KBM-7 (cell line): ENCODE results near the gene LRIG1.

Experiments used
- DNase-seq: peaks from one replicate; pipeline ENCODE4 v3.0.0-alpha.2; 2015
- in situ Hi-C: fragments of 300-500 bp; cut with MboI; formaldehyde crosslinking; loops from 2 replicates; pipeline ENCODE4 v1.14.3; 2020; ENCODE audit warnings: low sequenced_read_pairs, low pct_unique_long_range_greater_than_20kb, mixed read lengths

LRIG1 gene

DNA sequence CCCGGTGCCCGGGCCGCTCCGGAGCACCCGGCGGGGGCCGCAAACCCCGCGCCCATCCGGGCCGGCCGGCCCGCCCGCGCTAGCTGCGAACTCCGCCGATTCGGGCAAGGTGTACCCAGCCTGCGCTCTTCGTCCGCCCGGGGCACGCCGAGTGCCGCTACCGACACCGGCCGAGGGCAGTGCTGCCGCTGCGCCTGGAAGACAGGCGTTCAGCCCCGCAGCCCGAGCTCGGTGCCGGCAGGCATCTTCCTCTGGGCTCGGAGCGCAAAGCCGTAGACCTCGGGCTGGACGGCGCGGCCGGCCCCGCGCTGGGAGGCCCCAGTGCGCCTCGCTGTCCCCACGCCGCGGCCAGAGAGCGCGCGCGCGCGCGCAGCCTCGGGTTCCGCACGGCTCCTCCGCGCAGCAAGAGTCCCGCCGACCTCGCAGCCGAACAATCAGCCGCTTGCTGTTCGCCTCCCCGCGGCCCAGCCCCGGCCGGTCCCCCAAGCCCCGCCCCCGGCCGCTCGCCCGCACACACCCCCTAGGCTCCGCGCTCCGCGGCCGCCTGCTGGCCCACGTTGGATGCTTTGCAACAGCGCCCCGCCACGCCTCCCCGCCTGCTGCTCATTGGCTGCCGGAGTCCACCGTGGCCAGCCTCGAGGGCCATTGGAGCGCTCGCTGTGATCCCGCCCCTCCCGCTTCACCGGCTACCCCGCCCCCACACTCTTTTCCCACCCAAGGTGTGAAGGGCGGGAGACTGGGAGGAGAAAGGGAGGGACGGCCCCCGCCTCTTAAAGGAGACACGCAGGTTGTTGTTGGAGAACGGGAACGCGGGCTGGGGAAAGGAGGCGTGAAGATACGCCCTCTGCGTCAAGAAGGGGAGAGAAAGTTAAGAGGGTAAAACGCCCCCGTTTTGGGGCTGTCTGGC, at the start of gene LRIG1:
TSS of gene LRIG1 (minus strand) at position 447 of the 907 bp plus-strand sequence. CDS start 615 bp downstream, outside the sequence.
- in situ Hi-C loops, result loop anchor here (25.0 kb wide), 1 partner anchor 89 kb away; no protein-coding TSS in a partner anchor
- DNase-seq, result peak; percentile 95

DNA sequence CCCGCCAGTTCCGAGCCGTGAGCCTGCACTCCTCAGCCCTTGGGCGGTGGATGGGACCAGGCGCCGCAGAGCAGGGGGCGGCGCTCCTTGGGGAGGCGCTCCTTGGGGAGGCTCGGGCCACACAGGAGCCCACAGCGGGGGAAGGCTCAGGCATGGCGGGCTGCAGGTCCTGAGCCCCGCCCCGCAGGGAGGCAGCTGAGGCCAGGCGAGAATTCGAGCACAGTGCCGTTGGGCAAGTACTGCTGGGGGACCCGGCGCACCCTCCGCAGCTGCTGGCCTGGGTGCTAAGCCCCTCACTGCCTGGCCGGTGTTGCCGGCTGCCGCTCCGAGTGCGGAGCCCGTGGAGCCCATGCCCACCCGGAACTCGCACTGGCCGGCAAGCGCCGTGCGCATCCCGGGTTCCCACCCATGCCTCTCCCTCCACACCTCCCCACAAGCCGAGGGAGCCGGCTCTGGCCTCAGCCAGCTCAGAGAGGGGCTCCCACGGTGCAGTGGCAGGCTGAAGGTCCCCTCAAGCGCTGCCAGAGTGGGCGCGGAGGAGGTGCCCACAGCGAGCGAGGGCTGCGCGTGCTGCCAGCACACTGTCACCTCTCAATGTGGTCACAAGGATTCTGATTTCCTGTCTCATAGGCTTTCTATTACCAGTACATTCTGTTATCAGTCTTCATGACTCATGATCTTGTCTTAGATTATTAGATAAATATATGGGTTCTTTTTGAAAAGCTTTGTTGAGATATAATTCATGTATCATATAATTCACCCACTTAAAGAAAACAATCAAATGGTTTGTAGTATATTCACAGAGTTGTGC, 44.0 kb upstream of the LRIG1 start:
- DNase-seq, result no peak
- in situ Hi-C loops, result no loop called here

DNA sequence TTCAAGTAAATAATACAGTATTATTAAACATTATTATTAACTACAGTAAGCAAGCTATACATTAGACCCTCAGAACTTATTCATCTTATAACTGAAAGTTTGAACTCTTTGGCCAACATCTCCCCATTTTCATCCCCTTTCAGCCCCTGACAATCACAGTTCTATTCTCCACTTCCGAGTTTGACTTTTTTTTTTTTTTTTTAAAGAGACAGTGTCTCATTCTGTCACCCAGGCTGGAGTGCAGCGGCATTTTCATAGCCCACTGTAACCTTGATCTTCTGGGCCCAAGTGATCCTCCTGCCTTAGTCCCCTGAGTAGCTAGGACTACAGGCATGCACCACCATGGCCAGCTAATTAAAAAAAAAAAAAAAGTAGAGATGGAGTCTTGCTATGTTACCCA, 41.3 kb upstream of the LRIG1 start:
- in situ Hi-C loops, result no loop called here
- no peak for DNase-seq

DNA sequence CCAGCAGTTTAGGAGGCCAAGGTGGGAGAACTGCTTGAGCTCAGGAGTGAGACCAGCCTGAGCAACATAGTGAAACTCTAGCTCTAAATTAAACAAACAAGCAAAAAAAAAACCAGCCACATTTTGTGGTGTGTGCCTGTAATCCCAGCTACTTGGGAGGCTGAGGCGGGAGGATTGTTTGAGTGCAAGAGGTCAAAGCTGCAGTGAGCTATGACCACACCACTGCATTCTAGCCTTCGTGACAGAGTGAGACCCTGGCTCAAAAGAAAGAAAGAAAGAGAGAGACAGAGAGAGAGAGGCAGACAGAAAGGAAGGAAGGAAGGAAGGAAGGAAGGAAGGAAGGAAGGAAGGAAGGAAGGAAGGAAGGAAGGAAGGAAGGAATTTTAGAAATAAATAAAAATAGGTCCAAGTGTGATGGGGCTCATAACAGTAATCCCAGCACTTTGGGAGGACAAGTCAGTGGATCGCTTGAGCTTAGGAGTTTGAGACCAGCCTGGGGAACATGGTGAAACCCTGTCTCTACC, 38.7 kb upstream of the LRIG1 start:
- in situ Hi-C loops, result no loop called here

GRCh38 chr3:66538390-66538789, 37.6 kb upstream of the LRIG1 start:
- in situ Hi-C loops, result no loop called here

More for the DNA sequence above, 38.7 kb upstream of the LRIG1 start:
- no peak for DNase-seq

GRCh38 chr3:66537735-66538134, 36.9 kb upstream of the LRIG1 start:
- in situ Hi-C loops, result no loop called here
- DNase-seq, result no peak

More at GRCh38 chr3:66538390-66538789, 37.6 kb upstream of the LRIG1 start:
- no peak for DNase-seq

- DNase-seq, result no peak
- in situ Hi-C loops, result no loop called here
Measured at GRCh38 chr3:66536791-66537190, 36.0 kb upstream of the LRIG1 start.

- in situ Hi-C loops, result no loop called here
- no peak for DNase-seq
Measured at GRCh38 chr3:66534304-66534845, 33.6 kb upstream of the LRIG1 start.

- in situ Hi-C loops, result no loop called here
- DNase-seq, result no peak
Measured at GRCh38 chr3:66532613-66533012, 31.8 kb upstream of the LRIG1 start.

DNA sequence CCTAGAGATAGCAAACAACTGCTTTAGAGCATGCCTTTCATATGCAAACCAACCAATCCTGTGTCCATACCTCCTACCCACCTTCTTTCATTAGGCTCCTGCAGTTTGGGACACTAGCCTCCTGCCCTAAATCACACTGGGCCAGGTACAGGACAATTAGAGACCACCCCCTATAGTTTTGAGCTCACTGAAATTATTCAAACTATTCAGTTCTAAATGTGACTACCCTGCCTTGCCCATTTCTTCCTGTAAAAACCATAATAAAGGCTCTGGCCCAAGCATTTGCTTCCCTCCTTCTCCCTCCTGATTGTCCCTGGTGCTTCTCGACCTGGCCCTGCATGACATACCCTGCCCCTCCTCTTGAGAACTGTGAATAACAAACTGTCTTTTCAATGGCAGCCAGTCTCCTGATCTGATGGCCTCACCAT, 31.4 kb upstream of the LRIG1 start:
- DNase-seq, result no peak
- in situ Hi-C loops, result no loop called here

DNA sequence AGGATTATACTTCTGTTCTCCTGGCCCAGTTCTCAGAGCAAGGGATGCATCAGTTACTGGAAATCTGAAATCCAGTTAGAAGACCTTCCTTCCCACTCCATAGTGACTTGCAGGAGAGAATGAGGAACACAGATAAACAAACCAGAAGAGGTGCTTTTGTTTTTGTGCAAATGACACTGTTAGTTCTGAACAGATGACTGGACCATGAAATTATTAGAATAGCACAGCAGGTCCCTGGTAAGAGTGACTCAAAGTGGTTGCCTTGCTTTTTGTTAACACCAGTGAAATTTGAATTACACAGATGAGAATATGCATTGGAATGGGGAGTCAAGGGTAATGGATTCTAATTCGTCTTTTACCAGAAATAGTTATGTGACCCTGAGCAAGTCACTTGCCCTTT, 30.4 kb upstream of the LRIG1 start:
- no peak for DNase-seq
- in situ Hi-C loops, result no loop called here

DNA sequence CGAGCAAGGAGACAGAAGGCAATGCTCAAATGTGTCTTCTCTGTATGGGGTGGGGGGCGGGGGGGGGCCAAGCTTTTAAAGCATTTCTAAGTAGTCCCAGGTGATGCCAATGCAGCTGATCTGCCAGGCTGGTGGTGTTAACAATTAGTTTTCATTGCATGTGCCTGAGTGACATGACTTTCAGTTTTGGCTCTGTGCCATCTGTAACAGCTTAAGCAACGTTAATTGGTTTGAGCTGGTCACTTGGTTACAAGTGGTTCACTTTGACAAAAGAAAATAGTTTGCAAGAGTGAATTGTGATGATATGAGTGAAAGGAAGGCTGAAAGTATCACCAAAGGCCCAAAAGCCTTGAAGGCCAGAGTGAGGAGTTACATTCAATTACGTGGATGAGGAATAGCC, 26.4 kb upstream of the LRIG1 start:
- in situ Hi-C loops, result no loop called here
- no peak for DNase-seq

DNA sequence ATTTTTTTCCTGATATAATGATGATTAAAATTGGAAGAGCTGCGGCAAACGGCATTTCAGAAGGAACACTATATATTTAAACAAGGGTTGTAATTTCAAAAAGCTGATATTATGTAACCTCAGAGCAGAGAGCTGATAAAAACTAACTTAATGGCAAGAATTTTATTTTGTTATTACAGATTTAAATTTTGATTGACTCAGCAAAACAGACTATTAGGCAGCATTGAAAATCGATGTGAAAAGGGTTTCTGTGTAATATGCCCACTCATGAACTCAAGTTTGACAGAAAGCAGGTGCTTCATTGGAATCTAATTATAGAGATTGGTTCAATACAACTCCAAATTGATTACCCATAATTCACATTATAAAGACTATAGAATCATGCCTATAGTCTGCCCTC, 24.9 kb upstream of the LRIG1 start:
- in situ Hi-C loops, result no loop called here
- DNase-seq, result no peak

GRCh38 chr3:66520724-66521123, 19.9 kb upstream of the LRIG1 start:
- DNase-seq, result no peak
- in situ Hi-C loops, result loop anchor here (25.0 kb wide), 1 partner anchor 108 kb away; no protein-coding TSS in a partner anchor

DNA sequence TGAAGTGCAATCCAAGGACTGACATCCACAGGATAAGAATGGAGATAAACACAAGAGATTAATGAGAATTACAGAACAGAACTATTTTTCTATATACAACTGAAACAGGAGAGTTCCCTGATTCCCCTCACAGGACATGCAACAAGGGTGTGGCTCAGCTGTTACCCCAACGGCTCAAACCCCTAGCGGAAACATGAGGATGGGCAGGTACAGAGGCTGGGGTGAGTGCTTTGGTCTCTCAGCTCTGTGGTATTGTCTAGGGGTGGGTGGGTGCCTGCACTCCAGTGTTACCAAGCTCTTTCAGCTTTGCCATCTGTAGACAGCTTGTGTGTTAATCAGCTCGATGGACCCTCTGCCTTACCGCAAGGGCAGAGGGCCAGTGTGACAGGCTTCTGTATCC, 17.8 kb upstream of the LRIG1 start:
- in situ Hi-C loops, result loop anchor here (25.0 kb wide), 1 partner anchor 106 kb away; no protein-coding TSS in a partner anchor
- DNase-seq, result no peak

GRCh38 chr3:66518126-66518525, 17.3 kb upstream of the LRIG1 start:
- in situ Hi-C loops, result loop anchor here (25.0 kb wide), 1 partner anchor 106 kb away; no protein-coding TSS in a partner anchor
- DNase-seq, result no peak

DNA sequence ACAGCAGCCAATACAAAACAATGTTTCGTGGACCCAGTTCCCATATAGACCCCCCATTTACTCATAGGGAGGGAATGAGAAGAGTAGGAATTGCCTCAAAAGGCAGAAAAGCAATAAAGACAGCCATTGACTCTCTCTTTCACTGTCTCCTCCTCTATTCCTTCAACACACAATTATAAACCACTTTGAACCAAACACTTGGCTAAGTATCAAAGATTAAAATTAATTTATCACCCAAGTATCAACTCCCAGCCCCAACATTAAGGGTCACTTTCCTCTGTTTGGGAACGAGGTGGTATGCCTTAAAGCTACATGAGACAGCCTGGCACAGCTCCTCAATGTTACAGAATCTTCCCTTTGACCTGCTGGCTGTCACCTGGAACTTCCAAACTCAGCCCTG, 16.4 kb upstream of the LRIG1 start:
- in situ Hi-C loops, result loop anchor here (25.0 kb wide), 1 partner anchor 105 kb away; no protein-coding TSS in a partner anchor
- no peak for DNase-seq

- in situ Hi-C loops, result loop anchor here (25.0 kb wide), 1 partner anchor 96 kb away; no protein-coding TSS in a partner anchor
- DNase-seq, result no peak
Measured at GRCh38 chr3:66508461-66508860, 7.6 kb upstream of the LRIG1 start.
